GM19099 (cell line): Measurements from ENCODE around the gene ME1.

Experiments used
- POLR2A ChIP-seq: IDR thresholded peaks from 3 replicates; pipeline ENCODE4 v1.6.1; 2011; ENCODE audit warnings: low read depth; ENCODE audit not compliant: insufficient read length; ENCODE audit errors: extremely low read depth

The ME1 gene

GRCh38 chr6:83370567-83370966 is 60.3 kb downstream of the ME1 start:
- TF ChIP-seq POLR2A: no peak

- TF ChIP-seq POLR2A: no peak
These were observed 61.2 kb downstream of the ME1 start for GRCh38 chr6:83369692-83370091.

- TF ChIP-seq POLR2A: no peak
These were observed 62.3 kb downstream of the ME1 start for GRCh38 chr6:83368577-83368976.

- no peak for TF ChIP-seq POLR2A
These were observed 63.7 kb downstream of the ME1 start for GRCh38 chr6:83367104-83367503.

- no peak for TF ChIP-seq POLR2A
These were observed 64.9 kb downstream of the ME1 start for GRCh38 chr6:83365931-83366330.

GRCh38 chr6:83359638-83360037 is 71.2 kb downstream of the ME1 start:
- no peak for TF ChIP-seq POLR2A

GRCh38 chr6:83354747-83355146 is 76.1 kb downstream of the ME1 start:
- TF ChIP-seq POLR2A: no peak

- no peak for TF ChIP-seq POLR2A
These were observed 78.3 kb downstream of the ME1 start for GRCh38 chr6:83352424-83353061.

GRCh38 chr6:83343121-83343520 is 87.7 kb downstream of the ME1 start:
- TF ChIP-seq POLR2A: no peak

GRCh38 chr6:83341765-83342164 is 89.1 kb downstream of the ME1 start:
- TF ChIP-seq POLR2A: no peak

- no peak for TF ChIP-seq POLR2A
These were observed 97.4 kb downstream of the ME1 start for GRCh38 chr6:83333500-83333899.

- no peak for TF ChIP-seq POLR2A
These were observed 116.2 kb downstream of the ME1 start for GRCh38 chr6:83314693-83315092.

- TF ChIP-seq POLR2A: no peak
These were observed 117.0 kb downstream of the ME1 start for GRCh38 chr6:83313882-83314281.

GRCh38 chr6:83311231-83311630 is 119.6 kb downstream of the ME1 start:
- no peak for TF ChIP-seq POLR2A

GRCh38 chr6:83310046-83310445 is 120.8 kb downstream of the ME1 start:
- TF ChIP-seq POLR2A: no peak

GRCh38 chr6:83309344-83309743 is 121.5 kb downstream of the ME1 start:
- no peak for TF ChIP-seq POLR2A

GRCh38 chr6:83308833-83309232 is 122.0 kb downstream of the ME1 start:
- TF ChIP-seq POLR2A: no peak
